Fibroblast of skin of abdomen (primary cell): ENCODE measurements around the gene EPPIN.

ENCODE experiments used
- DNase-seq: peaks from one replicate; pipeline ENCODE4 v3.0.0-alpha.2; 2013

The EPPIN gene

GRCh38 chr20:45538209-45538799 is 8.9 kb downstream of the EPPIN start:
- DNase-seq: no peak

- DNase-seq: no peak
Measured at GRCh38 chr20:45527294-45527693, 19.9 kb downstream of the EPPIN start.

- DNase-seq: no peak
Measured at GRCh38 chr20:45523821-45524220, 23.4 kb downstream of the EPPIN start.

- no peak for DNase-seq
Measured at GRCh38 chr20:45518282-45518681, 28.9 kb downstream of the EPPIN start.

GRCh38 chr20:45515147-45515913 is 31.9 kb downstream of the EPPIN start, which contains the start of gene SPINT3:
SPINT3 (minus strand) TSS chr20:45515622; CDS start chr20:45515608, 14 bp downstream.
- DNase-seq: no peak

- DNase-seq: peak; percentile 1
Measured at GRCh38 chr20:45510242-45510862, 36.8 kb downstream of the EPPIN start.

- DNase-seq: no peak
Measured at GRCh38 chr20:45509091-45509490, 38.1 kb downstream of the EPPIN start.

GRCh38 chr20:45508068-45508886 is 38.9 kb downstream of the EPPIN start:
- no peak for DNase-seq

GRCh38 chr20:45507011-45507820 is 40.0 kb downstream of the EPPIN start:
- no peak for DNase-seq

GRCh38 chr20:45506398-45506797 is 40.8 kb downstream of the EPPIN start:
- DNase-seq: no peak

- no peak for DNase-seq
Measured at GRCh38 chr20:45503403-45503802, 43.8 kb downstream of the EPPIN start.

GRCh38 chr20:45502561-45502960 is 44.6 kb downstream of the EPPIN start:
- no peak for DNase-seq

GRCh38 chr20:45501600-45501999 is 45.6 kb downstream of the EPPIN start:
- no peak for DNase-seq

- no peak for DNase-seq
Measured at GRCh38 chr20:45500022-45500421, 47.2 kb downstream of the EPPIN start.

GRCh38 chr20:45497971-45498494 is 49.2 kb downstream of the EPPIN start:
- no peak for DNase-seq

- no peak for DNase-seq
Measured at GRCh38 chr20:45496166-45496565, 51.0 kb downstream of the EPPIN start.

- no peak for DNase-seq
Measured at GRCh38 chr20:45495501-45495941, 51.7 kb downstream of the EPPIN start.
